ENCODE data around the gene CSGALNACT2.
A peak's percentile ranks its signal among the peaks of the same experiment; 100 is the strongest.

The CSGALNACT2 gene

DNA sequence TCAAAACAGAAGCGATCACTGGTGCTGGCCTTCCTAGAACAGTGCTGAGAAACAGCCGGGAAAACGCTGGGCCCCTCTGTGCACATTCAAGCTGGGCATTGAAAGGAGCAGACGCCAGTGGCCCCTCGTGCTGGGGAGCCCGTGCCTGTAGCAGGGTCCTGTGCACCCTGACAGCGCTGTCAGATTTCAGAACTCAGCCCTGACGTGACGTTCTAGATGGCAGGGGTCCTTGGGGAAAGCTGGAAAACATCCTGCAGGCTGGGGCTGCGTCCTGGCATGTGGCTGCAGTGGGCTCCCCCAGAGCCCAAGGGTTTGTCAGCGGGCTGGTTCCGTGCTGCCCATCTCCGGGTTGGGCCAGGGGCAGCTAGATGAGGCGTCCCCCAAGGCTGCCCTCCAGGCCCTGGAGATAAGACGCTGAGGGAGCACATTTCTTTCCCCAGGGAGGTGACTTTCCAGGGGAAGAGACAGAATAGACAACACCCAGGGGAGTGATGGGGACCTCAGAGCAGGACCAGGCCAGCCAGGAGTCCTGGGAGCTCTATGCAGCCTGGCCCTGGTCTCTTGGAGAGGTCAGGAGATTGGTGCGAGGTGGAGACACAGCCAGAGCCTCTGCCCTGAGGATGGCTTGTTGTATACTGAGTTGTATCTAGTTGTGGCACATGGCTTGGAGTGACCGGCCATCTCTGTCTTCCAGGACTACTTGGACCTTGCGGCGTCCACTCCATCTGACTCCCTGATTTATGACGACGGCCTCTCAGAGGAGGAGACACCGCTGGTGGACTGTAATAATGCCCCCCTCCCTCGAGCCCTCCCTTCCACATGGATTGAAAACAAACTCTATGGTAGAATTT lies 12.1 kb upstream of the CSGALNACT2 start:
- H3K4me3 Mint-ChIP-seq, result no peak overlapping the region
- no peak for DNase-seq
- no peaks in the 10 kb centered on the region for H3K9me3 Mint-ChIP-seq
- H3K4me1 Mint-ChIP-seq (ENCODE audit: low read depth), result peaks cover 48% of the 10 kb centered on the region
- H3K36me3 Mint-ChIP-seq (ENCODE audit: low read depth), result no peaks in the 10 kb centered on the region
- no peaks in the 10 kb centered on the region for H3K27me3 Mint-ChIP-seq
- no peak overlapping the region for H3K27ac Mint-ChIP-seq

DNA sequence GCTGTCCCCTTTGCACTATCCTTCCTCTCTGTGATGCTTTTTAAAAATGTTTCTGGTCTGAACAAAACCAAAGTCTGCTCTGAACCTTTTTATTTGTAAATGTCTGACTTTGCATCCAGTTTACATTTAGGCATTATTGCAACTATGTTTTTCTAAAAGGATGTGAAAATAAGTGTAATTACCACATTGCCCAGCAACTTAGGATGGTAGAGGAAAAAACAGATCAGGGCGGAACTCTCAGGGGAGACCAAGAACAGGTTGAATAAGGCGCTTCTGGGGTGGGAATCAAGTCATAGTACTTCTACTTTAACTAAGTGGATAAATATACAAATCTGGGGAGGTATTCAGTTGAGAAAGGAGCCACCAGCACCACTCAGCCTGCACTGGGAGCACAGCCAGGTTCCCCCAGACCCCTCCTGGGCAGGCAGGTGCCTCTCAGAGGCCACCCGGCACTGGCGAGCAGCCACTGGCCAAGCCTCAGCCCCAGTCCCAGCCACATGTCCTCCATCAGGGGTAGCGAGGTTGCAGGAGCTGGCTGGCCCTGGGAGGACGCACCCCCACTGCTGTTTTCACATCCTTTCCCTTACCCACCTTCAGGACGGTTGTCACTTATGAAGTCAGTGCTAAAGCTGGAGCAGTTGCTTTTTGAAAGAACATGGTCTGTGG lies 11.4 kb upstream of the CSGALNACT2 start:
- Mint-ChIP-seq H3K9me3 (no peaks in the 10 kb centered on the region), H3K27me3 (no peaks in the 10 kb centered on the region), H3K36me3 (ENCODE audit: low read depth) (no peaks in the 10 kb centered on the region), H3K4me3 (no peak overlapping the region), H3K27ac (peak overlapping the region; percentile 27), H3K4me1 (ENCODE audit: low read depth) (peaks cover 40% of the 10 kb centered on the region)
- DNase-seq, result no peak

DNA sequence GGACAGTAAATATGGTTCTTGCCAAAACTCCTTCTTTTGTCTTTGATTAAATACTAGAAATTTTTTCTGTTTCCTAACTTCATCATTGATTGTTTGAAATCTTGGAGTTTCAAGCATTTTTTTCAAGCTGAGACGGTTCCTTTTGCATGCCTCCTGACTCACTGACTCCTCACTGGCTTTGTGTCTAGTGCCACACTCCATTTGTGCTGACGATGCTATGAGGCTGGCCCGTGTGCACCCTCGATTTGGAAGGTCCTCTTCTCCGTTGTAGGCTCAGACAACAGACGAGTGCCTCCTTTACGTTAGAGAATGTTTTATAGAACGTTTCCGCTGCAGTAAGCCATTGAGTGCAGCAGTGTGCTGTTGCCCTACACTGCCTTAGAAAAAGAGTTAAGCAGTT lies 10.8 kb upstream of the CSGALNACT2 start:
- Mint-ChIP-seq H3K9me3 (no peaks in the 10 kb centered on the region), H3K36me3 (ENCODE audit: low read depth) (no peaks in the 10 kb centered on the region), H3K4me3 (no peak overlapping the region), H3K27me3 (no peaks in the 10 kb centered on the region), H3K27ac (peak overlapping the region; percentile 27), H3K4me1 (ENCODE audit: low read depth) (peaks cover 35% of the 10 kb centered on the region)
- DNase-seq, result no peak

DNA sequence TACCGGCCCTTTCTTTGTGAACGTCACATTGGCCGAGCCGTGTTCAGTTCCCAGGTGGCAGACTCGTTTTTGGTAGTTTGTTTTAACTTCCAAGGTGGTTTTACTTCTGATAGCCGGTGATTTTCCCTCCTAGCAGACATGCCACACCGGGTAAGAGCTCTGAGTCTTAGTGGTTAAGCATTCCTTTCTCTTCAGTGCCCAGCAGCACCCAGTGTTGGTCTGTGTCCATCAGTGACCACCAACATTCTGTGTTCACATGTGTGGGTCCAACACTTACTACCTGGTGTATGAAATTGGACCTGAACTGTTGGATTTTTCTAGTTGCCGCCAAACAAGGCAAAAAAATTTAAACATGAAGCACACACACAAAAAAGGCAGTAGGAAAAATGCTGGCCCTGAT lies 9.9 kb upstream of the CSGALNACT2 start:
- Mint-ChIP-seq H3K36me3 (ENCODE audit: low read depth) (no peaks in the 10 kb centered on the region), H3K4me1 (ENCODE audit: low read depth) (peaks cover 34% of the 10 kb centered on the region), H3K9me3 (no peaks in the 10 kb centered on the region), H3K27me3 (no peaks in the 10 kb centered on the region), H3K27ac (peak overlapping the region; percentile 31), H3K4me3 (no peak overlapping the region)
- no peak for DNase-seq

DNA sequence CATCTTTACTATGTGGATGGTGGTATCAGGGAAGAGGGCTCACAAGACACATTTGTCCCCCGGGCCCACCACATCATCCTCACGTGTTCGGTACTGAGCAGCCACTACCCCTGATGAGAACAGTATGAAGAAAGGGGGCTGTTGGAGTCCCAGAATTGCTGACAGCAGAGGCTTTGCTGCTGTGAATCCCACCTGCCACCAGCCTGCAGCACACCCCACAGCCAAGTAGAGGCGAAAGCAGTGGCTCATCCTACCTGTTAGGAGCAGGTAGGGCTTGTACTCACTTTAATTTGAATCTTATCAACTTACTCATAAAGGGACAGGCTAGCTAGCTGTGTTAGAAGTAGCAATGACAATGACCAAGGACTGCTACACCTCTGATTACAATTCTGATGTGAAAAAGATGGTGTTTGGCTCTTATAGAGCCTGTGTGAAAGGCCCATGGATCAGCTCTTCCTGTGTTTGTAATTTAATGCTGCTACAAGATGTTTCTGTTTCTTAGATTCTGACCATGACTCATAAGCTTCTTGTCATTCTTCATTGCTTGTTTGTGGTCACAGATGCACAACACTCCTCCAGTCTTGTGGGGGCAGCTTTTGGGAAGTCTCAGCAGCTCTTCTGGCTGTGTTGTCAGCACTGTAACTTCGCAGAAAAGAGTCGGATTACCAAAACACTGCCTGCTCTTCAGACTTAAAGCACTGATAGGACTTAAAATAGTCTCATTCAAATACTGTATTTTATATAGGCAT lies 9.1 kb upstream of the CSGALNACT2 start:
- H3K4me3 Mint-ChIP-seq, result no peak overlapping the region
- H3K4me1 Mint-ChIP-seq (ENCODE audit: low read depth), result peaks cover 34% of the 10 kb centered on the region
- H3K9me3 Mint-ChIP-seq, result no peaks in the 10 kb centered on the region
- peak overlapping the region; percentile 76 for H3K27ac Mint-ChIP-seq
- no peaks in the 10 kb centered on the region for H3K36me3 Mint-ChIP-seq (ENCODE audit: low read depth)
- H3K27me3 Mint-ChIP-seq, result no peaks in the 10 kb centered on the region
- no peak for DNase-seq

DNA sequence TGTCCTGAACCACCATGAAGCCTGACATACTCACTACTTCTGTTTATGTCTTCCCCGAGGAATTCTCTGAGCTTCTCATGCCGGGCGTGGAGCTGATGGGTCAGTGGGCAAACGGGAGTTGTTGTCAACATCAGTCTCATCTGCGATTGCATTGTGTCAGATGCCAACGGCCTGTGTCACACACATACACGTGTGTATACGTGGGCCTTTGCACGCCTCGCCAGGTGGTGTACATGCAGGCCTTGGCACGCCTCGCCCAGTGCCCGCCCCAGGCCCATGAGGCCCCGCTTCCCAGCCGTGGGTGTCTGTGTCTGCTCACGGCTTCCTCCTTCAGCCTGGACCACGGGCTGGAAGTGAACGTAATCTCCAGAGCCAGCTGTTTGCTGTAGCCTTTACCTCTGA lies 7.5 kb upstream of the CSGALNACT2 start:
- H3K36me3 Mint-ChIP-seq (ENCODE audit: low read depth), result no peaks in the 10 kb centered on the region
- H3K27ac Mint-ChIP-seq, result no peak overlapping the region
- H3K27me3 Mint-ChIP-seq, result no peaks in the 10 kb centered on the region
- H3K4me1 Mint-ChIP-seq (ENCODE audit: low read depth), result peaks cover 36% of the 10 kb centered on the region
- DNase-seq, result no peak
- no peaks in the 10 kb centered on the region for H3K9me3 Mint-ChIP-seq
- no peak overlapping the region for H3K4me3 Mint-ChIP-seq

DNA sequence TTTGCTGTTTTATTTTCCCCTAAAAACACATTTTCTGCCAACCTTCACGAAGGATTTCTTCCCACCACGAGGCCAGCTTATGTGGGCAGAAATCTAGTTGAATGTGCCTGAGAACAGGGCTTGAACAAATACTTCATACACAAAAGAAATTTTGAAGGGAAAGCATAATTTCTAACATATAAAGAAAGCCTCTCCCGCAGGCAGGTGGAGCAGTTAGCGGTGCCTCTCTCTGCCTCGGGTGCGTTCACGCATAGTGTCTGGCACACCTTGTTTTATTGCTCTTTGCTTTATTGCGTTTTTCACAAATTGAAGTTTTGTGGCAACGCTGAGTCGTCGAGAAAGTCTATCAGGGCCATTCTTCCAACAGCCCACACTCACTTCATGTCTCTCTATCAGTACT lies 7.0 kb upstream of the CSGALNACT2 start:
- no peaks in the 10 kb centered on the region for H3K9me3 Mint-ChIP-seq
- no peaks in the 10 kb centered on the region for H3K36me3 Mint-ChIP-seq (ENCODE audit: low read depth)
- H3K27me3 Mint-ChIP-seq, result no peaks in the 10 kb centered on the region
- H3K4me1 Mint-ChIP-seq (ENCODE audit: low read depth), result peaks cover 39% of the 10 kb centered on the region
- no peak overlapping the region for H3K27ac Mint-ChIP-seq
- DNase-seq, result no peak
- H3K4me3 Mint-ChIP-seq, result no peak overlapping the region

DNA sequence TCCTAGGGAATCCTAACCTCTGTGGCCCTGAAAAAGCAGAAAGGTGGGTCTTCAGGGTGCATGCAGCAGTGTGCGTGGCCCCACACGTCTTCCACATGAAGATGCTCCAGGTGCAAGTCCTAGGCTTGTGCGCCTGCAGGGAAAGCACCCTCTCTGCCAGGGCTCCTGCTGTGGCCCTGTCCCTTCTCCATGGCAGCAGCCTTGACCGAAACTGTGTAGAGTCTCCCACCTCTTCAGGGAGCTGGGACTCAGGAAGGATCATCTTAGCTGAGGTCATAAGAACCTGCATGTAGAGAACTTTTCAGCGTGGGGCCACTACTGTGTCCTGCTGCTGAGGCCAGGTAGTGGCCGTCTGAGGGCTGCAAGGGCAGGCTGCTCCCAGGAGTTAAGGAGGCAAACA lies 6.3 kb upstream of the CSGALNACT2 start:
- no peaks in the 10 kb centered on the region for H3K36me3 Mint-ChIP-seq (ENCODE audit: low read depth)
- DNase-seq, result no peak
- H3K4me1 Mint-ChIP-seq (ENCODE audit: low read depth), result peaks cover 39% of the 10 kb centered on the region
- no peak overlapping the region for H3K4me3 Mint-ChIP-seq
- H3K27me3 Mint-ChIP-seq, result no peaks in the 10 kb centered on the region
- no peak overlapping the region for H3K27ac Mint-ChIP-seq
- H3K9me3 Mint-ChIP-seq, result no peaks in the 10 kb centered on the region

DNA sequence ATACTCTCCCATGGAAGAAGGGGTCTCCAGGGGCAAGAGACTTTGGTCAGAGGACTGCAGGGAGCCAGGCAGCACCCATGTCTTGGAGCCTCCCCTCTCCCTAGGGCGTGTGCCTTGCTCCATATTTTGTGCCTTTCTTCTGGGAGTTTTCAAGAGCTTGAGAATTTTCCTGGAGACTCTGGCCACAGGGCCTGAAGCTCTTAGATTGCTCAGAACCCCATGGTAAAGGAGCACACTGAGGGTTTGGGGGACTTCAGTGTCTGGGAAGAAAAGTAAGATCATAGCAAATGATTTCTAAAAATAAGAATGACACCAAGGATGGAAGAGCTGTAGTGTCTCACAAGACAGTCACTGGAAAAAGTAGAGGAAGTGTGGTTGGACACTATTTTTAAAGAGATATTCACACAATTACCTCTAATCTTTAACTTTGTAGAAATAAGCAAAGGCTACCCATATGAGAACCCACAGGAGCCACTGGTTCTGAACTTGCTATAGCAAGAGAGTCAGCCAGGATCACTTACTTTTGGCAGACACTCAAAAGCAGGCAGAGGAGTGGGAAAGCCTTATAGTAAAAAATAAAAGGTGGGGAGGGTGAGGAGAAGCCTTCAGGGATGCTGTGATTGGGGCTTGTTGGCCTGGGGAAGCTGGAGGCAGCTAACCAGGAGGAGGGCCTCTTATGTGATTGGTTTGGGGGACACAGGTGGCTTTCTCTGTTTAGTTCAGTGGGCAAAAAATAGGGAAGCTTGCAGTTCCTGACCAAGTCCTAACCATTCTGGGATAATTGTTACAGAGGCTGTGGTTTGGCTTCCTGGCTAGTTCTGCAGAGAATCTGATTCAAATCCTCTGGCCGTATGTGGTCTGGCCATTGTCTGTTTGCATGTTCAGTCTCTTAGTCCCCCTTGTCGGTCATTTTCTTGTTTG lies 5.1 kb upstream of the CSGALNACT2 start:
- peaks cover 2% of the 10 kb centered on the region for H3K36me3 Mint-ChIP-seq (ENCODE audit: low read depth)
- no peak overlapping the region for H3K4me3 Mint-ChIP-seq
- no peak for DNase-seq
- H3K27ac Mint-ChIP-seq, result no peak overlapping the region
- peaks cover 31% of the 10 kb centered on the region for H3K4me1 Mint-ChIP-seq (ENCODE audit: low read depth)
- H3K27me3 Mint-ChIP-seq, result no peaks in the 10 kb centered on the region
- no peaks in the 10 kb centered on the region for H3K9me3 Mint-ChIP-seq

DNA sequence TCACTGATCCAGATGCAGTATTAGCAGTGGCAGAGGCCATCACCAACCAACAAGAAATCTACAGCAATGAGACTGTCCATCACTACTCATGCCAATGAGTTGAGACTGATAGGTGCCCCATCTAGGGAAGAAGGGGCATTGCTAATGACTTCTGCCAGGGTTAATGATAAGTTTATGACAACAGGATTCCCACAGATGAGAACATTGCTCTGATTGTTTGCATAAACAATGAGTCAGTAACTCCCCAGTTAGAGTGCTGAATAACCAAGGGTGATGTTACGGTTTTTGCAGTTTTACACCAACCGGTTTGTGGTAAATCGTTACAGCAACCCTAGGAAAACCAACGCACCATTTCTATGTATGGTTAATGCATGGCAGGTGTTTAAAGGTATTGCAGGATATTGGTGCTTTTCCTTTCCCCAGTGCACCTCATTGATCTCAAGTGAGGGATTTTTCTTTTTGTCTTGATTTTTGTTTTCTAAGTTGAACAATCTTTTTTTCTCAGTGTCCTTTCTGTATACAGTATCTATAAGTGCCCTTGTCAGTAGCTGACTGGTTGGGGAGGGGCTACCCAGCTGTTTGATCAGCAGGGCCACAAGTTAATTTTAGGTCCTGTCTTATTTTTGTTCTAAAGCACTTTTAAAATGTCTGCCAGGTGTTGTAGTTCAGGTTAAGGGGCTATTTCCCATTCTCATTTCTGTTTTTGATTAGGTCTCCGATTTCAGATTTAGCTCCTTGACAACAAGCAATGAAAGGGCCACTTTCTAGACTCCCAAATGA lies 3.9 kb upstream of the CSGALNACT2 start:
- H3K9me3 Mint-ChIP-seq, result no peaks in the 10 kb centered on the region
- DNase-seq, result no peak
- peaks cover 10% of the 10 kb centered on the region for H3K36me3 Mint-ChIP-seq (ENCODE audit: low read depth)
- H3K4me3 Mint-ChIP-seq, result no peak overlapping the region
- no peak overlapping the region for H3K27ac Mint-ChIP-seq
- H3K4me1 Mint-ChIP-seq (ENCODE audit: low read depth), result peaks cover 24% of the 10 kb centered on the region
- no peaks in the 10 kb centered on the region for H3K27me3 Mint-ChIP-seq

DNA sequence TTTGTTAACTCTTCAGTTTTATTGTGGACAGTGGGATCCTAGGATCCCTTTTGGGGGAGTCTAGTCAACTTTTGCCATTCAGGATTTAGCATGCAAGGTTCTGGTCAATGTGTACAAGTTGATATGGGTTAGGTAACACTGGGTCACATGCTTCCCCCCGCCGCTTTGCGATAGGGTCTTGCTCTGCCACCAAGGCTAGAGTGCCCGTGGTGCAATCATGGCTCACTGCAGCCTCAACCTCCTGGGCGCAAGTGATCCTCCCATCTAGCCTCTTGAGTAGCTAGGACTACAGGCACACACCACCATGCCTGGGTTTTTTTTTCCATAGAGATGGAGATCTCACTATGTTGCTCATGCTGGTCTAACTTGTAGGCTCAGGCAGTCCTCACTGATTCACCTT lies 3.2 kb upstream of the CSGALNACT2 start:
- H3K9me3 Mint-ChIP-seq, result no peaks in the 10 kb centered on the region
- H3K4me1 Mint-ChIP-seq (ENCODE audit: low read depth), result peaks cover 27% of the 10 kb centered on the region
- H3K27ac Mint-ChIP-seq, result no peak overlapping the region
- no peaks in the 10 kb centered on the region for H3K27me3 Mint-ChIP-seq
- DNase-seq, result no peak
- peaks cover 13% of the 10 kb centered on the region for H3K36me3 Mint-ChIP-seq (ENCODE audit: low read depth)
- no peak overlapping the region for H3K4me3 Mint-ChIP-seq

DNA sequence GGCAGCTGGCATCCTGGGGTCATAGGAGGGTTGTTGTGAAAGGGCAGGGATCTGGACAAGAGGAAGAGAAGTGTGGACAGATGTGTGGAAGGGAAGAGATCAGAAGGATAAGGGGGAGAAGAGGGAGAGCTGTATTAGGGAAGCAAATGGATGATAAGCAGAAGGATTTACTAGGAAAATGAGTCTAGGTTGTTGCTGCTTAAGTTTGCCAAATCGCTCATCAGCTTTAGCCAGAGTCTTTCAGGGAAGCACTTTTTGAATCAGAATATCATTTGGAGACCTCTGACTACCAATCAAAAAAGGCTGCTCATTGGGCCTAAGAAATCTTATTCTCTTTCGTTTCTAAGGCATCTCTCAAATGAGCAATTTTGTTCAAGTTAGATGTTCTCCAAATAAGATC lies 2.6 kb upstream of the CSGALNACT2 start:
- H3K4me3 Mint-ChIP-seq, result no peak overlapping the region
- no peaks in the 10 kb centered on the region for H3K27me3 Mint-ChIP-seq
- no peaks in the 10 kb centered on the region for H3K9me3 Mint-ChIP-seq
- H3K36me3 Mint-ChIP-seq (ENCODE audit: low read depth), result peaks cover 15% of the 10 kb centered on the region
- DNase-seq, result no peak
- H3K4me1 Mint-ChIP-seq (ENCODE audit: low read depth), result peaks cover 32% of the 10 kb centered on the region
- H3K27ac Mint-ChIP-seq, result no peak overlapping the region

DNA sequence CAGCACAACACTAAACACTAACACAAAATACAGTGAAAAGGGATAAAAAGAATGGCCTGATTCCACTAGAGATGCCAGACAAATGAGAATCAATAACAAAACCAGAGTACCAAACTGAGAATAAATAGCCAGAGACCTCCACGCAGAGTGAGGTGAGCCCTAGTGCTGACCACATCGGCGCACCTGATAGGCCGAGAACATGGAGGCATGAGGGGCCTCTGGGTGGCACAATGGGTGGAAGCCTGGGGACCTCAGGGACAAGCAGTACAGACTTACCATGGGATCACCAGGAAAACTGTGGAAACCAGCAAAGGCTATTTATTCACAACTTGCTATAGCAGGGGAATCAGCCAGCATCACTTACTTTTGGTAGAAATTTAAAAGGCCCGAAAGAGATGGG lies 1.8 kb upstream of the CSGALNACT2 start:
- H3K9me3 Mint-ChIP-seq, result no peaks in the 10 kb centered on the region
- H3K4me1 Mint-ChIP-seq (ENCODE audit: low read depth), result peaks cover 38% of the 10 kb centered on the region
- H3K27me3 Mint-ChIP-seq, result no peaks in the 10 kb centered on the region
- peak overlapping the region; percentile 89 for H3K4me3 Mint-ChIP-seq
- no peak for DNase-seq
- peak overlapping the region; percentile 19 for H3K27ac Mint-ChIP-seq
- peaks cover 17% of the 10 kb centered on the region for H3K36me3 Mint-ChIP-seq (ENCODE audit: low read depth)
